DND-41 (cell line): Measurements from ENCODE around the gene CD19.

Experiments
- ATAC-seq: fragments of 200-7000 bp; cut with Tn5 transposase; 3 replicates; pipeline ENCODE4 v1.9.1; 2021; ENCODE audit warnings: low read depth; ENCODE audit not compliant: insufficient read depth
- DNase-seq: peaks from one replicate; pipeline ENCODE4 v3.0.0-alpha.2; 2020
- H2AFZ ChIP-seq: 2 replicates; pipeline ENCODE4 v1.6.0; 2012; ENCODE audit warnings: low read depth, low read length
- H3K27ac ChIP-seq: 2 replicates; pipeline ENCODE4 v1.5.1; 2012; ENCODE audit warnings: low read length, inconsistent platforms
- H3K27me3 ChIP-seq: fragments of 200-600 bp; sonication (generic); 2 replicates; pipeline ENCODE4 v1.6.0; 2012; ENCODE audit warnings: low read length, mild to moderate bottlenecking, inconsistent platforms; ENCODE audit not compliant: insufficient read depth, poor library complexity
- H3K36me3 ChIP-seq: 2 replicates; pipeline ENCODE4 v1.5.1; 2012; ENCODE audit warnings: low read length, inconsistent platforms; ENCODE audit not compliant: insufficient read depth
- H3K4me1 ChIP-seq: 2 replicates; pipeline ENCODE4 v1.5.1; 2012; ENCODE audit warnings: mild to moderate bottlenecking, low read length; ENCODE audit not compliant: insufficient read depth
- H3K4me2 ChIP-seq: 2 replicates; pipeline ENCODE4 v1.6.0; 2012; ENCODE audit warnings: mild to moderate bottlenecking, moderate library complexity, low read length, inconsistent platforms; ENCODE audit not compliant: insufficient read depth
- H3K4me3 ChIP-seq, 2 experiments: fragments of 200-600 bp in 1 of 2; shearing (Covaris generic) in 1 of 2; 2 replicates each; pipeline ENCODE4 v1.5.1; 2012 to 2016; ENCODE audit warnings: inconsistent platforms in 2 of 2, low read length in 2 of 2, mild to moderate bottlenecking in 2 of 2, low read depth in 1 of 2, moderate library complexity in 1 of 2
- H3K79me2 ChIP-seq: 2 replicates; pipeline ENCODE4 v1.6.0; 2012; ENCODE audit warnings: low read length, inconsistent platforms; ENCODE audit not compliant: insufficient read depth
- H3K9ac ChIP-seq: 2 replicates; pipeline ENCODE4 v1.6.0; 2012; ENCODE audit warnings: low read depth, mild to moderate bottlenecking, inconsistent platforms, low read length, moderate library complexity
- H3K9me3 ChIP-seq: 2 replicates; pipeline ENCODE4 v1.5.1; 2012; ENCODE audit warnings: low read length, moderate library complexity, mild to moderate bottlenecking, inconsistent platforms; ENCODE audit not compliant: insufficient read depth, severe bottlenecking
- H4K20me1 ChIP-seq: 2 replicates; pipeline ENCODE4 v1.6.0; 2012; ENCODE audit warnings: low read length; ENCODE audit not compliant: insufficient read depth
- CTCF ChIP-seq: IDR thresholded peaks from 2 replicates; pipeline ENCODE4 v1.5.1; 2012; ENCODE audit warnings: borderline replicate concordance, low read length, moderate library complexity, mild to moderate bottlenecking; ENCODE audit not compliant: poor library complexity, severe bottlenecking; ENCODE audit errors: extremely low read depth
- EZH2 ChIP-seq: IDR thresholded peaks from 3 replicates; pipeline ENCODE4 v1.6.1; 2012; ENCODE audit warnings: borderline replicate concordance, low read depth, mild to moderate bottlenecking, moderate library complexity, low read length, inconsistent platforms; ENCODE audit not compliant: severe bottlenecking

The CD19 gene

GRCh38 chr16:28898942-28899341 is 32.8 kb upstream of the CD19 start:
- Histone ChIP-seq H3K79me2 (no peaks in the 10 kb centered on the region), H2AFZ (no peak overlapping the region), H3K9me3 (no peaks in the 10 kb centered on the region), H3K36me3 (no peaks in the 10 kb centered on the region; the same call in 1 of the 2 replicates), H3K4me3 (no peak overlapping the region), H3K4me2 (no peak overlapping the region), H3K9ac (no peak overlapping the region), H4K20me1 (no peaks in the 10 kb centered on the region), H3K27ac (no peak overlapping the region), H3K27me3 (no peaks in the 10 kb centered on the region), H3K4me1 (peaks cover 4% of the 10 kb centered on the region)
- TF ChIP-seq EZH2 = no peak
- no peak for TF ChIP-seq CTCF
- ATAC-seq (no peak), DNase-seq (no peak)

- Histone ChIP-seq H3K79me2 (no peaks in the 10 kb centered on the region), H3K4me2 (no peak overlapping the region), H3K36me3 (peaks cover 6% of the 10 kb centered on the region), H3K27ac (peak overlapping the region; percentile 40; the same call in 1 of the 2 replicates), H3K4me3 (no peak overlapping the region), H4K20me1 (no peaks in the 10 kb centered on the region), H3K9ac (no peak overlapping the region), H3K9me3 (no peaks in the 10 kb centered on the region), H3K27me3 (no peaks in the 10 kb centered on the region), H3K4me1 (peaks cover 4% of the 10 kb centered on the region), H2AFZ (no peak overlapping the region)
- no peak for TF ChIP-seq EZH2
- TF ChIP-seq CTCF = no peak
- ATAC-seq (peak; percentile 80), DNase-seq (peak; percentile 57)
These were observed 31.7 kb upstream of the CD19 start for GRCh38 chr16:28899882-28900590.

GRCh38 chr16:28900601-28901000 is 31.2 kb upstream of the CD19 start:
- Histone ChIP-seq H2AFZ (no peak overlapping the region), H3K79me2 (no peaks in the 10 kb centered on the region), H3K4me1 (peaks cover 4% of the 10 kb centered on the region), H3K9ac (no peak overlapping the region), H3K27me3 (no peaks in the 10 kb centered on the region), H4K20me1 (no peaks in the 10 kb centered on the region), H3K36me3 (peaks cover 10% of the 10 kb centered on the region), H3K4me2 (no peak overlapping the region), H3K4me3 (no peak overlapping the region), H3K9me3 (no peaks in the 10 kb centered on the region), H3K27ac (peak overlapping the region; percentile 40; the same call in 1 of the 2 replicates)
- no peak for DNase-seq
- TF ChIP-seq EZH2 (no peak), CTCF (no peak)
- no peak for ATAC-seq
